B cell (primary cell): ENCODE results near the gene PIWIL4.
"Not testable (repeated sequence)": the region's sequence is repeated elsewhere in the genome, so short reads cannot be mapped to it uniquely, and the experiment has no call there.

ENCODE experiments used
- CTCF ChIP-seq: fragments of 200-600 bp; IDR thresholded peaks from one replicate; pipeline ENCODE4 v1.8.0; 2022; ENCODE audit warnings: antibody characterized with exemption, mild to moderate bottlenecking
- EZH2 ChIP-seq: IDR thresholded peaks from 2 replicates; pipeline ENCODE4 v1.6.1; 2012; ENCODE audit warnings: borderline replicate concordance, low read depth, mild to moderate bottlenecking, moderate library complexity, low read length; ENCODE audit not compliant: insufficient read depth, poor library complexity, severe bottlenecking

- not testable (repeated sequence) for TF ChIP-seq CTCF, EZH2
These were observed 58.3 kb downstream of the PIWIL4 start for GRCh38 chr11:94625422-94625821.
